Activated naive CD4-positive, alpha-beta T cell treated with anti-CD3 and anti-CD28 coated beads, Interleukin-2, amount 50 U/mL, for 16 hours (primary cell): ENCODE results near the gene ASB15.
"Not testable (repeated sequence)": the region's sequence is repeated elsewhere in the genome, so short reads cannot be mapped to it uniquely, and the experiment has no call there.

ENCODE experiments used
- DNase-seq: peaks from one replicate; pipeline ENCODE4 v3.0.0-alpha.2; 2020

Gene ASB15

GRCh38 chr7:123599766-123600165 lies 1.9 kb upstream of the ASB15 start:
- DNase-seq: no peak

GRCh38 chr7:123600876-123601275 lies 745 bp upstream of the ASB15 start:
- DNase-seq: no peak

- DNase-seq: no peak
These were observed 1.0 kb downstream of the ASB15 start for GRCh38 chr7:123602648-123603047.

GRCh38 chr7:123604739-123605138 lies 3.1 kb downstream of the ASB15 start:
- DNase-seq: no peak

GRCh38 chr7:123607423-123607975 lies 5.9 kb downstream of the ASB15 start:
- no peak for DNase-seq

GRCh38 chr7:123608991-123609882 lies 7.6 kb downstream of the ASB15 start:
- DNase-seq: no peak

GRCh38 chr7:123609883-123610239 lies 8.2 kb downstream of the ASB15 start:
- DNase-seq: no peak

- DNase-seq: no peak
These were observed 10.4 kb downstream of the ASB15 start for GRCh38 chr7:123612024-123612423.

- no peak for DNase-seq
These were observed 13.7 kb downstream of the ASB15 start for GRCh38 chr7:123615344-123615743.

GRCh38 chr7:123616223-123616622 lies 14.6 kb downstream of the ASB15 start:
- no peak for DNase-seq

- no peak for DNase-seq
These were observed 20.1 kb downstream of the ASB15 start for GRCh38 chr7:123621707-123622106.

GRCh38 chr7:123622660-123623386 lies 21.2 kb downstream of the ASB15 start:
- DNase-seq: no peak

GRCh38 chr7:123624527-123625183 lies 23.0 kb downstream of the ASB15 start:
- peak; percentile 55 for DNase-seq

- DNase-seq: no peak
These were observed 23.6 kb downstream of the ASB15 start for GRCh38 chr7:123625254-123625653.

GRCh38 chr7:123627851-123628250 lies 26.2 kb downstream of the ASB15 start:
- no peak for DNase-seq

GRCh38 chr7:123628829-123629228 lies 27.2 kb downstream of the ASB15 start:
- DNase-seq: no peak

GRCh38 chr7:123629281-123629680 lies 27.7 kb downstream of the ASB15 start:
- DNase-seq: no peak

GRCh38 chr7:123632808-123633207 lies 31.2 kb downstream of the ASB15 start:
- no peak for DNase-seq

GRCh38 chr7:123633553-123633952 lies 31.9 kb downstream of the ASB15 start:
- no peak for DNase-seq

- DNase-seq: not testable (repeated sequence)
These were observed 32.5 kb downstream of the ASB15 start for GRCh38 chr7:123634011-123634573.

GRCh38 chr7:123635551-123636359 lies 34.1 kb downstream of the ASB15 start:
- DNase-seq: no peak

GRCh38 chr7:123637203-123637602 lies 35.6 kb downstream of the ASB15 start:
- DNase-seq: no peak
